SKM-1 (cell line): ENCODE measurements around the gene SLITRK3.

Experiments
- DNase-seq: peaks from one replicate; lab custom pipeline; 2025; ENCODE audit not compliant: unreplicated experiment; lab: John Stamatoyannopoulos, UW

Gene SLITRK3

GRCh38 chr3:165195640-165196576, at the start of gene SLITRK3:
SLITRK3 (minus strand) TSS chr3:165196384; CDS start chr3:165190830, 5,554 bp downstream.
- DNase-seq, result no peak

GRCh38 chr3:165243597-165243996, 47.4 kb upstream of the SLITRK3 start:
- DNase-seq, result no peak

- DNase-seq, result no peak
Measured at GRCh38 chr3:165233501-165234195, 37.5 kb upstream of the SLITRK3 start.

- no peak for DNase-seq
Measured at GRCh38 chr3:165225604-165226003, 29.4 kb upstream of the SLITRK3 start.

GRCh38 chr3:165217739-165218138, 21.6 kb upstream of the SLITRK3 start:
- DNase-seq, result no peak

- DNase-seq, result no peak
Measured at GRCh38 chr3:165212580-165212979, 16.4 kb upstream of the SLITRK3 start.

- DNase-seq, result no peak
Measured at GRCh38 chr3:165211721-165212120, 15.5 kb upstream of the SLITRK3 start.

GRCh38 chr3:165210727-165211126, 14.5 kb upstream of the SLITRK3 start:
- no peak for DNase-seq

GRCh38 chr3:165210132-165210531, 13.9 kb upstream of the SLITRK3 start:
- no peak for DNase-seq

GRCh38 chr3:165206454-165207266, 10.5 kb upstream of the SLITRK3 start:
- peak; percentile 58 for DNase-seq

- DNase-seq, result no peak
Measured at GRCh38 chr3:165204445-165204844, 8.3 kb upstream of the SLITRK3 start.

- no peak for DNase-seq
Measured at GRCh38 chr3:165202995-165203394, 6.8 kb upstream of the SLITRK3 start.

- no peak for DNase-seq
Measured at GRCh38 chr3:165201964-165202363, 5.8 kb upstream of the SLITRK3 start.

- no peak for DNase-seq
Measured at GRCh38 chr3:165197481-165197800, 1.3 kb upstream of the SLITRK3 start.

- no peak for DNase-seq
Measured at GRCh38 chr3:165196577-165197480, 645 bp upstream of the SLITRK3 start.

- no peak for DNase-seq
Measured at GRCh38 chr3:165195241-165195639, 944 bp downstream of the SLITRK3 start.

GRCh38 chr3:165194511-165195240, 1.5 kb downstream of the SLITRK3 start:
- no peak for DNase-seq

- no peak for DNase-seq
Measured at GRCh38 chr3:165193366-165194254, 2.6 kb downstream of the SLITRK3 start.
